Liver (tissue), 9 donors: ENCODE measurements around the gene TUBGCP2. TPM values are rescaled to one million over a fixed set of nuclear protein-coding genes. Genes with fewer than 3 reads are reported as not detected.

Experiments used
- DNase-seq: peaks from one replicate; pipeline ENCODE4 v3.0.0-alpha.2; 2017; ENCODE audit warnings: low spot score
- H3K27ac ChIP-seq, 2 donors: one replicate each; pipeline ENCODE4 v1.7.0; 2013; ENCODE audit warnings: inconsistent platforms in 2 of 2, low read length in 2 of 2, control low read depth in 1 of 2, low read depth in 1 of 2, mild to moderate bottlenecking in 1 of 2
- H3K27me3 ChIP-seq, 4 donors: one replicate each; pipeline versions ENCODE4 v1.6.1 to v1.7.0; 2013; ENCODE audit warnings: low read length in 3 of 4, inconsistent platforms in 1 of 4, mild to moderate bottlenecking in 1 of 4, moderate library complexity in 1 of 4; ENCODE audit not compliant: control insufficient read depth in 4 of 4, insufficient read depth in 4 of 4
- H3K36me3 ChIP-seq, 4 donors: one replicate each; pipeline versions ENCODE4 v1.6.1 to v1.7.0; 2013; ENCODE audit warnings: low read length in 3 of 4, mild to moderate bottlenecking in 3 of 4, low read depth in 1 of 4, moderate library complexity in 1 of 4; ENCODE audit not compliant: control insufficient read depth in 4 of 4, insufficient read depth in 3 of 4
- H3K4me1 ChIP-seq, 4 donors: one replicate each; pipeline versions ENCODE4 v1.6.1 to v1.7.0; 2013; ENCODE audit warnings: low read length in 3 of 4, mild to moderate bottlenecking in 3 of 4, moderate library complexity in 1 of 4; ENCODE audit not compliant: control insufficient read depth in 4 of 4, insufficient read depth in 4 of 4
- H3K4me3 ChIP-seq, 3 donors: one replicate each; pipeline versions ENCODE4 v1.6.1 to v1.7.0; 2013; ENCODE audit warnings: low read length in 3 of 3, control low read depth in 1 of 3, low read depth in 1 of 3, mild to moderate bottlenecking in 1 of 3
- H3K9ac ChIP-seq, 2 donors: one replicate each; pipeline ENCODE4 v1.7.0; 2013; ENCODE audit warnings: low read length in 2 of 2, mild to moderate bottlenecking in 2 of 2, moderate library complexity in 2 of 2, control low read depth in 1 of 2, low read depth in 1 of 2
- H3K9me3 ChIP-seq, 4 donors: one replicate each; pipeline versions ENCODE4 v1.6.1 to v1.7.0; 2013; ENCODE audit warnings: low read length in 3 of 4; ENCODE audit not compliant: control insufficient read depth in 4 of 4
- EGR1 ChIP-seq, 2 donors: IDR thresholded peaks; 2 replicates each; pipeline ENCODE4 v1.6.1; 2016 to 2018; ENCODE audit warnings: antibody characterized with exemption in 2 of 2, low read depth in 2 of 2
- FOXA1 ChIP-seq: IDR thresholded peaks from 2 replicates; pipeline ENCODE4 v1.6.1; 2016; ENCODE audit warnings: antibody characterized with exemption
- FOXA2 ChIP-seq: IDR thresholded peaks from 2 replicates; pipeline ENCODE4 v1.6.1; 2016; ENCODE audit warnings: antibody characterized with exemption
- GABPA ChIP-seq, 2 donors: IDR thresholded peaks in 1 of 2; conservative IDR thresholded peaks in 1 of 2; 2 replicates each; pipeline ENCODE4 v1.6.1; 2016; ENCODE audit warnings: antibody characterized with exemption in 2 of 2, mild to moderate bottlenecking in 1 of 2, moderate library complexity in 1 of 2
- HNF4A ChIP-seq, 2 donors: conservative IDR thresholded peaks; 2 replicates each; pipeline ENCODE4 v1.6.1; 2016; ENCODE audit warnings: antibody characterized with exemption in 2 of 2, mild to moderate bottlenecking in 2 of 2
- HNF4G ChIP-seq: IDR thresholded peaks from 2 replicates; pipeline ENCODE4 v1.6.1; 2016; ENCODE audit warnings: antibody characterized with exemption
- JUND ChIP-seq, 2 donors: IDR thresholded peaks; 2 replicates each; pipeline ENCODE4 v1.6.1; 2016; ENCODE audit warnings: antibody characterized with exemption in 2 of 2
- RAD21 ChIP-seq, 2 donors: IDR thresholded peaks; 2 replicates each; pipeline ENCODE4 v1.6.1; 2016; ENCODE audit warnings: antibody characterized with exemption in 2 of 2, mild to moderate bottlenecking in 2 of 2
- RXRA ChIP-seq, 2 donors: IDR thresholded peaks; 2 replicates each; pipeline ENCODE4 v1.6.1; 2017 to 2018; ENCODE audit warnings: antibody characterized with exemption in 2 of 2, mild to moderate bottlenecking in 1 of 2
- SP1 ChIP-seq: IDR thresholded peaks from 2 replicates; pipeline ENCODE4 v1.6.1; 2018; ENCODE audit warnings: antibody characterized with exemption, mild to moderate bottlenecking
- TAF1 ChIP-seq: conservative IDR thresholded peaks from 2 replicates; pipeline ENCODE4 v1.6.1; 2016; ENCODE audit warnings: antibody characterized with exemption, mild to moderate bottlenecking
- YY1 ChIP-seq: IDR thresholded peaks from 2 replicates; pipeline ENCODE4 v1.6.1; 2016; ENCODE audit warnings: antibody characterized with exemption, mild to moderate bottlenecking
- WGBS: extraction: QIAGEN DNeasy Blood & Tissue Kit; methylation state at CpG from one replicate; pipeline ENCODE4 v1.1.7; 2013; 5-methylcytosine and 5-hydroxymethylcytosine counted together
- polyA plus RNA-seq, 2 donors: library from polyadenylated mRNA; stranded (reverse) in 1 of 2; unstranded in 1 of 2; fragments of 200-250 nt in 1 of 2; fragments of >200 nt in 1 of 2; fragmentation: Nextera tagmentation in 1 of 2; extraction: Ambion mirVana in 1 of 2; gene quantifications; one replicate each; pipeline versions ENCODE4 v1.2.1 to v1.2.3, GENCODE V29; 2013 to 2015
- total RNA-seq, 2 donors: library from RNA; depleted of rRNA; stranded (reverse); fragments of >200 nt; gene quantifications; one replicate each; pipeline ENCODE4 v1.2.3, GENCODE V29; 2014
- TF ChIP-seq, protein P1 (sequence below): IDR thresholded peaks from 2 replicates; pipeline ENCODE4 v1.6.1; 2016; ENCODE audit warnings: antibody characterized with exemption
- TF ChIP-seq, protein P2 (sequence below): IDR thresholded peaks from 2 replicates; pipeline ENCODE4 v1.6.1; 2016; ENCODE audit warnings: antibody characterized with exemption
- TF ChIP-seq, protein P3 (sequence below): IDR thresholded peaks from 2 replicates; pipeline ENCODE4 v1.6.1; 2016; ENCODE audit warnings: antibody characterized with exemption
- TF ChIP-seq, protein P4 (sequence below): fragments of 150-350 bp; IDR thresholded peaks from 2 replicates; pipeline ENCODE4 v1.5.1; 2017; ENCODE audit warnings: improper control_type of control experiment, low read depth, low read length; ENCODE audit not compliant: missing input control
- donor health status: healthy.
- donor health status: healthy.
- donor health status: healthy.
- donor health status: healthy.
- donor health status: healthy.

The TUBGCP2 gene
- total and polyA plus RNA-seq, 4 donors, result 18.8 to 32.4 (median 27.6) TPM

DNA sequence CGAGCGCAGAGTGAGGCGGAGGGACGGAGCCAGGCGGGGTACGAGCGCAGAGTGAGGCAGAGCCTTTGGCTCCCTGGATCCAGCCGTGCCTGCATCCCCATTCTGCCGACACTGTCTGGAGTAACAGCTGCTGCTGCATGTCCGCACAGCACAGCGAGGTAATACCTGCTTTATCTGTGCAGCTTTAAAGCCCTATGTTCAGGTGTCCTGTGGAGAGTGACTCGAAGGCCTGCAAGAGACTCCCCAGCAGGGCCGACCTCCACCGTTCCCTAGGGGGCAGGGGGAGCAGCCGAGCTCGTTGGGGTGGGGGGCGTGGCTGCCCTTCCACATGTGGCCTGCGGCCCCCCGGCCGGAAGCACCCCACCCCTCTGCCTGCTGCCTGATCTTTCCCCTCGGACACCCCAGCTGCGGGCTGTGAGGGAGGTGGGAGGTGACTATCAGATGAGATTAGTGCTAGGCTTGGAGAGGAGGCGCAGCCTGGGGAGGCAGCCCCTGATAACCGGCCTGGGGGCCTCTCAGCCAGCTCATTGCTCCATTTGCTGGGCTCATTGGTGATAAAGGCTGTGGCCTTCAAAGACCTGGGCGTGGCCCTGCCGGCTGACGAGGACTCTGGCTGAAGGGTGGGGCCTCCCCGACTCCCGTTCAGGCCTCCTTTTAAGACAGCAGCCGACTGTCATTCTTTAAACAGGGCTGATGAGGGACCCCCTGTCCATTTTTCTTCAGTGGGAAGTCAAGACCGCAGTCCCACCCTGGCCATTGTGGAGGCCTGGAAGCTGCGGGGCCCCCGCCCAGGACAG is 63.0 kb downstream of the TUBGCP2 start:
- H3K9me3 ChIP-seq, result no peaks in the 10 kb centered on the region
- H3K9ac ChIP-seq, result no peak overlapping the region
- peaks cover 0 to 3% (median 2%) of the 10 kb centered on the region in 4 donors for H3K27me3 ChIP-seq
- peak; percentile 80 for DNase-seq
- 51% methylated on average over 33 of the region's 33 CpGs for WGBS
- peaks cover 0 to 6% (median 2%) of the 10 kb centered on the region in 4 donors for H3K4me1 ChIP-seq
- H3K4me3 ChIP-seq, result no peak overlapping the region
- H3K27ac ChIP-seq, result no peak overlapping the region
- no peaks in the 10 kb centered on the region for H3K36me3 ChIP-seq
- TF ChIP-seq, protein P1, sequence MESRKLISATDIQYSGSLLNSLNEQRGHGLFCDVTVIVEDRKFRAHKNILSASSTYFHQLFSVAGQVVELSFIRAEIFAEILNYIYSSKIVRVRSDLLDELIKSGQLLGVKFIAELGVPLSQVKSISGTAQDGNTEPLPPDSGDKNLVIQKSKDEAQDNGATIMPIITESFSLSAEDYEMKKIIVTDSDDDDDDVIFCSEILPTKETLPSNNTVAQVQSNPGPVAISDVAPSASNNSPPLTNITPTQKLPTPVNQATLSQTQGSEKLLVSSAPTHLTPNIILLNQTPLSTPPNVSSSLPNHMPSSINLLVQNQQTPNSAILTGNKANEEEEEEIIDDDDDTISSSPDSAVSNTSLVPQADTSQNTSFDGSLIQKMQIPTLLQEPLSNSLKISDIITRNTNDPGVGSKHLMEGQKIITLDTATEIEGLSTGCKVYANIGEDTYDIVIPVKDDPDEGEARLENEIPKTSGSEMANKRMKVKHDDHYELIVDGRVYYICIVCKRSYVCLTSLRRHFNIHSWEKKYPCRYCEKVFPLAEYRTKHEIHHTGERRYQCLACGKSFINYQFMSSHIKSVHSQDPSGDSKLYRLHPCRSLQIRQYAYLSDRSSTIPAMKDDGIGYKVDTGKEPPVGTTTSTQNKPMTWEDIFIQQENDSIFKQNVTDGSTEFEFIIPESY, result no peak
- TF ChIP-seq, protein P2, sequence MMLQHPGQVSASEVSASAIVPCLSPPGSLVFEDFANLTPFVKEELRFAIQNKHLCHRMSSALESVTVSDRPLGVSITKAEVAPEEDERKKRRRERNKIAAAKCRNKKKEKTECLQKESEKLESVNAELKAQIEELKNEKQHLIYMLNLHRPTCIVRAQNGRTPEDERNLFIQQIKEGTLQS, result no peak
- TF ChIP-seq SP1, result no peak
- TF ChIP-seq HNF4G, result no peak
- no peak for TF ChIP-seq JUND (IDR thresholded peaks at IDR 0.05)
- TF ChIP-seq RXRA (IDR thresholded peaks at IDR 0.05), result no peak
- TF ChIP-seq GABPA (IDR thresholded peaks at IDR 0.05 in 1 of 2, conservative IDR thresholded peaks at IDR 0.05 in 1 of 2), result no peak
- TF ChIP-seq HNF4A (conservative IDR thresholded peaks at IDR 0.05), result no peak
- TF ChIP-seq, protein P3, sequence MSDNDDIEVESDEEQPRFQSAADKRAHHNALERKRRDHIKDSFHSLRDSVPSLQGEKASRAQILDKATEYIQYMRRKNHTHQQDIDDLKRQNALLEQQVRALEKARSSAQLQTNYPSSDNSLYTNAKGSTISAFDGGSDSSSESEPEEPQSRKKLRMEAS, result no peak
- no peak for TF ChIP-seq RAD21 (IDR thresholded peaks at IDR 0.05)
- no peak for TF ChIP-seq TAF1
- TF ChIP-seq EGR1 (IDR thresholded peaks at IDR 0.05; ENCODE audit: low read depth in 2 of 2), result no peak
- TF ChIP-seq FOXA2, result no peak
- TF ChIP-seq, protein P4, sequence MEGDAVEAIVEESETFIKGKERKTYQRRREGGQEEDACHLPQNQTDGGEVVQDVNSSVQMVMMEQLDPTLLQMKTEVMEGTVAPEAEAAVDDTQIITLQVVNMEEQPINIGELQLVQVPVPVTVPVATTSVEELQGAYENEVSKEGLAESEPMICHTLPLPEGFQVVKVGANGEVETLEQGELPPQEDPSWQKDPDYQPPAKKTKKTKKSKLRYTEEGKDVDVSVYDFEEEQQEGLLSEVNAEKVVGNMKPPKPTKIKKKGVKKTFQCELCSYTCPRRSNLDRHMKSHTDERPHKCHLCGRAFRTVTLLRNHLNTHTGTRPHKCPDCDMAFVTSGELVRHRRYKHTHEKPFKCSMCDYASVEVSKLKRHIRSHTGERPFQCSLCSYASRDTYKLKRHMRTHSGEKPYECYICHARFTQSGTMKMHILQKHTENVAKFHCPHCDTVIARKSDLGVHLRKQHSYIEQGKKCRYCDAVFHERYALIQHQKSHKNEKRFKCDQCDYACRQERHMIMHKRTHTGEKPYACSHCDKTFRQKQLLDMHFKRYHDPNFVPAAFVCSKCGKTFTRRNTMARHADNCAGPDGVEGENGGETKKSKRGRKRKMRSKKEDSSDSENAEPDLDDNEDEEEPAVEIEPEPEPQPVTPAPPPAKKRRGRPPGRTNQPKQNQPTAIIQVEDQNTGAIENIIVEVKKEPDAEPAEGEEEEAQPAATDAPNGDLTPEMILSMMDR, result no peak
- TF ChIP-seq YY1, result no peak

DNA sequence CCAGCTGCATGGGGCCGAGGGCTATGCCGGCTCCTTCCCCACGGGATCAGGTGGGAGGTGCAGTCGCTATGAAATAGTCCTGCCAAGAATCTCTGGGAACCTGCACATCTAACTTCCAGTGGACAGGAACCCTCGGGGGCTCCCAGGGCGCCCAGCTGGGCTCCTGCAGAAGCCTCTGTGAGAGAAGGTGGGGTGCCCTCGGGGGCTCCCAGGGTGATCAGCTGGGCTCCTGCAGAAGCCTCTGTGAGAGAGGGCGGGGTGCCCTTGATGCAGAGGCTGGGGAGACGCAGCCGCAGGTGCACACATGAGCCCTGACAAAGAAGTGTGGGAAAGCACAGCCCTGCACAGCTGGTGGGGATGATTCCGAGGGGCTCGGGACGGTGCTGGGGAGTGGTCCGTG is 65.1 kb downstream of the TUBGCP2 start:
- 62% methylated on average over 14 of the region's 14 CpGs for WGBS
- DNase-seq, result no peak
- Histone ChIP-seq H3K36me3 (no peaks in the 10 kb centered on the region), H3K4me3 (no peak overlapping the region), H3K9me3 (no peaks in the 10 kb centered on the region), H3K9ac (no peak overlapping the region), H3K4me1 (no peaks in the 10 kb centered on the region), H3K27ac (no peak overlapping the region), H3K27me3 (peaks cover 0 to 4% (median 2%) of the 10 kb centered on the region in 4 donors)
- no peak for TF ChIP-seq SP1
- TF ChIP-seq, protein P1, result no peak
- TF ChIP-seq FOXA1, result no peak
- no peak for TF ChIP-seq YY1
- TF ChIP-seq, protein P2, result no peak
- TF ChIP-seq EGR1 (IDR thresholded peaks at IDR 0.05; ENCODE audit: low read depth in 2 of 2), result no peak
- no peak for TF ChIP-seq FOXA2
- no peak for TF ChIP-seq HNF4A (conservative IDR thresholded peaks at IDR 0.05)
- TF ChIP-seq GABPA (IDR thresholded peaks at IDR 0.05 in 1 of 2, conservative IDR thresholded peaks at IDR 0.05 in 1 of 2), result no peak
